ENCODE measurements around the gene ABAT.
"Not testable (repeated sequence)": the region's sequence is repeated elsewhere in the genome, so short reads cannot be mapped to it uniquely, and the experiment has no call there.

ABAT gene

DNA sequence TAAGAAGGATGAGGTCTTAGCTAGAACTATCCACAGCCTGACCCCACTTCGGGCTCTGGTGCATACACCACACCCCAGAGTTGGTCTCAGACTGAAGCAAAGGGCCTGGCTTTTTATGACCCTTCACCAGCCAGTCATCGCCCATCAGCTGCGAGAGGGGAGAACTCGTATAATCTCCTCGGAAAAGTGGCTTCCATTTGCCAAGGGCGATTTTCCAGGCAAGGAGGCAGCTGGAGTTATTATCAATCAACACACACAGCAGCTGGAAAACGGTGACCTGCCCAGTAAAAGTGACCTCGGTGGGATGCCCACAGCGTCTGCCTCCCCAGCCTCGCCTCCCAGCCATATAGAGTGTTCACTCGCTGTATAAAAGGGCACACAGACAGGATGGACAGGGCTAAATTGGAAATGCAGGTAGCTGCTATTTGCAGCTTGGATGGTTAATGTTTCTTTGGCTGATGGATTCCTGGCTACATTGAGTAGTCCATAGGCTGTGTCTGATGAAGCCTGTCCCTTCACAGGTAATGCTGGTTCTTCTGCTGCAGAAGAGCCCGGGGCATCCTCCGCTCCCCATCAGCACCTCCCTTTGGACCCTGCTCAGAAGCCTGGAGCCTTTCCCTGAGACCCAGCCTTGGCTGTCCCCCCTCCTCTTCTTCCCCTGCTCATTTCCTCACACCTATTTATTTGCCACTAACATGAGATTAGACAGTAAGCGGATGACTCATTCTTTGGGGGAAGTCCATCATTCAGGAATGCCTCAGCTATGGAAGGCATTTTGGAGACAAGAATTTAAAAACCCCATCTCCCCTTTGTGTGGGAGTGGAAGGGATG, 77.3 kb downstream of the ABAT start:
- peak; percentile 48 to 53 (median 50) for DNase-seq

DNA sequence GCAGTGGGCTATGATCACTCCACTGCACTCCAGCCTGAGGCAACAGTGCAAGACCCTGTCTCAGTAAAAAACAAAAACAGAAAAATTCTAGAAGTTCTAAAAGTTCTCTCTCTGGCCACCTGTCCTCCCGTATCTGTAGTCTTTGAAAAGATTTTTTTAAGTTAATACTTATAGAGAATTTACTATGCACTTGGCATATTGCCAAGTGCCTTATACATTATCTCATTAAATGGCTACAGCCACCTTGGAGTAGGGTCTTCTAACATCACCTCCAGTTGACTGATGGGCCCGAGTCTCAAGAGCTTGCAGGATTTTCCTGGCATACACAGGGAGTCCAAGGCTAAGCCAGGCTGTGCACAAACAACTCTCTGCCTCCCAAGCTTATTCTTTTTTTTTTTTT, 78.3 kb downstream of the ABAT start:
- no peak for DNase-seq

DNA sequence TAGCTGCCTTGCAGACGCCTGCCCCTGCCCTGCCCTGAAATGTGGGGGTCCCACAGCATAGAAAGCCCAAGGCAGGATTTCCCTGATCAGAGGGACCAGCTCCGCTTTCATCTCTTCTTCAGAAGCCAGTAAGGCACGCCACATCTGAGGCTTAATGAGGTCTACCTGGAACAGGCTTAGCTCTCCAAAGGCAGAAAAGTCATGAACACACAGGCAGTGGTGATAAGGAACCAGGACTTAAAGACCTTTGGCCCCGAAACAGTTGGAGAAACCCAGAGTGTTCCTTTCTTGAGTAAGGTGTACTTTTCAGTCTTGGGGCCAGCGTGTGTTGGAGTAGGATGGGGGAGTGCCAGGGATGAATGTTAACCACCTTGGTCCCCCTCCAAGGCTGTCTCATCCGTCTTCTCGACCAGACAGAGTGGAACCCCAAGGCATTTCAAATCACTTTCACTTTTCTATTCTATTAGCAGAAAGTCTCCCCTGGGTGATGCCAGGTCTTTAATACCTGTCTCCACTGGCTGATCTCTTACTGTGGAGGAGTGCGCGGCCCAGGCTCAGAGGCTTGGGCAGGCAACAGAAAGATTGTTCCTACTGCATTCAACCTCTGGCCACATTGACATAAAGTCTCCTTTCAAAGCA, 79.1 kb downstream of the ABAT start:
- DNase-seq: no peak

DNA sequence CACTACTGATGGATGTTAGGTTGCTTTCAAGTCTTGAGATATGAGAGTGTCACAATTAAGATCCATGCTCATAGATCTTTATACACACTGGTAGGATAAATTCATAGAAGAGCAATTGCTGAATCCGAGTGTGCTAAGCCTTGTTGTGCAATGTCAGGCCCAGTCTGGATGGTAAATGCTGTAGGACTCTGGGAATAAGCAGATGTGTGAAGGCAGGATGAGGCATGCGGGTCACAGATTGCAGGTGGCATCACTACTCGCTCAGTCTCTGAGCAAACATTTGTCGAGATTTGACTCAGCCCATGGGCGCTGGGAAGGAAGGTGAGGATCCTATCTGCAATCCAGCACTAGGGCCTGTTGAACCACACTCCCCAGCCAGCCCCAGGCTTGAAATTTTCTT, 82.3 kb downstream of the ABAT start:
- no peak for DNase-seq

DNA sequence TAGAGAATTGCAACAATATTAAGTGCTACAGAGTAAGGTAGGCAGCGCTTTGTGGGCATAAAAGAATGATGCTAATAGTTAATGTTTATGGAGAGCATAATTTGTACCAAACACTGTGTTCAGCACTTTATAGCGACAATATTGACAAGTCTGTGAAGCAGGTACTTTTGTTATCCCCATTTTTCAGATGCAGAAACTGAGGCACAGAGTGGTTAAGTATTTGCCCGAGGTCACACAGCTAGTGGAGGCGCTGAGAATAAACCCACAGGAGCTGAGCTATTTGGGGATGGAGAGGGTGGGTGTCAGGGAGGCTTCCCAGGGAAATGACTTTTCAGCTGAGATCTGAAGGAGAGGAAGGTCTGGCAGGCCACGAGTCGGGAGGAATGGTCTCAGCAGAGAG, 83.6 kb downstream of the ABAT start:
- DNase-seq: no peak

DNA sequence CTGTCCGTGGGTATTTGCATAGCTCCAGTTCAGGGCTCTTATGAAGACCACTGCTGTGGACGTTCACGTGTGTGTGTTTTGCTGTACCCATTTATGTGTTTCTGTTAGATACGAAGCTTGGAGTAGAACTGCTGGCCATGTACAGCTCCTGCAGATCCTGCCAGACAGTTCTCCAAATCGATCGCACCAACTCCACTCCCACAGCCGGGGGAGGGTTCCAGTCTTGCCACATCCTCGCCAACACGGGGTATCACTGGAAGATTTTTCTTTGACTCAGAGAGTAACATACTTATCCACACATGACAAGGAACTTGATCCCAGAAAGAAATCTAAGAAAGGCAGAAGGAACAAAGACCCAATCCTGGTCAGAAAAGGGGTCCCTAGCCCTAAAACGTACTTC, 85.6 kb downstream of the ABAT start:
- DNase-seq: peak in 1 of 3 donors; percentile 21

DNA sequence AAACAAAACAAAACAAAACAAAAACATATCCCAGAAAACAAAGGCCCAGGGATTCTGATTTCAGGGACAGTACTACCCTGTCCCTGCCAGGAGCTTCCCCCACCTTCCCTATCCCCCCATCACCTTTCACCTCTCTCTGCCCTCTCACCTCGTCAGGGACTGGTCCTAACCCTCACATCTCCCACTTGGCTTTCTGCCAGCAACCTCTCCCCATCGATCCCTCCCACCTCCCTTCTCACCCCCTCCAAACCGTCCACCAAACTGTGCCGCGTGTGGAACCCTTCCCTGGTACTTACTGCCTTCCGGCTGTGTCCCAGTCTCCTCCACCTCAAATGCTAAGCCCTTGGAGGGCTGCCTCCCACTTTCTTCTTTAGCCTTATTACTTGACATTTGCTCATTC, 86.7 kb downstream of the ABAT start:
- no peak for DNase-seq

DNA sequence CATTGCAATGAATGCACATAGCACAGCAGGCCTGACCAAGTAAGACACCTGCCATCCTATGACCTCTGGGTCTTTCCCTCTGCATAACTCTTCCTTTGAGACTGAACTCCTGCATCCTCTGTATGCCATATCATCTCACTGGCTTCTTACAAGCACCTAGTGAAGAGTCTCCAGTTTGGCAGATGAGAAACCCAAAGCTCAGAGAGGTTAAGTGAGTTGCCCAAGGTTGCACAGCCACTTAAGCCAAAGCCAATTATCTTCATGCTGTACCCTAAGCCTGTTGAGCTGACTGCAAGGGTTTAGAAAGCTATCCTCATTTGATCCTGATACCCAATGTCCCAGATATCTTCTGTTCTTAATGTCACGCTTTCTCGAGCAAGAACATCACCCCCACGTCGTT, 87.8 kb downstream of the ABAT start:
- DNase-seq: no peak

DNA sequence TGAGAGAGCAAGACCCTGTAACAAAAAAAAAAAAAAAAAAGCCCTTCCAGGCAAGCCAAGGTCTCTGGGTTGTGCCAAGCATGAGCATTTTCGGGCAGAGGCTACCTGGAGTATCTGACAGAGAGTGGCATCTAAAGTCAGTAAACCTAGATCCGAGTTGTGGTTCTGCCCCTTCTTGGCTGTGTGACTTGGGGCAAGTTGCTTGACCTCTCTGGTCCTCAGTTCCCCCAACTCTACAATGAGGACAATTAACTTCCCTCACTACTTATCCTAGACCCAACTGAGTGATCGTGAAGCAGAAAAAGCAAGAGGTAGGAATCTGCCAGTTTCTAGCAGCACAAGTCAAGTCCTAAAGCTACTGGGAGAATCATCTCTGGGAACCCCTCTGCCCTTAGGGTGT, 88.7 kb downstream of the ABAT start:
- no peak for DNase-seq

DNA sequence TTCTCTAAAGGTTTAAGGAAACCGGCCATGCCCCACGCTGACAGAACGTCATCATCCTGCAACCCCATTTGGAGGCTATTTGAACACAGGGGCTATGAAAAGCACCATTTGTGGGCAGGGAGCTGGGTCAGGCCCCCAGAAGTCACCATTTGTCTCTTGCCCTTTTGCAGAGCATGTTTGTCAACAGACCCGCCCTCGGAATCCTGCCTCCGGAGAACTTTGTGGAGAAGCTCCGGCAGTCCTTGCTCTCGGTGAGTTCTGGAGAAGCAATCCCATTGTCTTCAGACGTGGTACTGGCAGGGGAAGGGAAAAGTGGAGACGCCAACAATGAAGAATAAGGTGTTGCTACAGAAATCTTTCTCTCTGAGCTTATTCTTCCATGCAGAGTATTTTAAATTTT, 89.5 kb downstream of the ABAT start:
- no peak for DNase-seq

DNA sequence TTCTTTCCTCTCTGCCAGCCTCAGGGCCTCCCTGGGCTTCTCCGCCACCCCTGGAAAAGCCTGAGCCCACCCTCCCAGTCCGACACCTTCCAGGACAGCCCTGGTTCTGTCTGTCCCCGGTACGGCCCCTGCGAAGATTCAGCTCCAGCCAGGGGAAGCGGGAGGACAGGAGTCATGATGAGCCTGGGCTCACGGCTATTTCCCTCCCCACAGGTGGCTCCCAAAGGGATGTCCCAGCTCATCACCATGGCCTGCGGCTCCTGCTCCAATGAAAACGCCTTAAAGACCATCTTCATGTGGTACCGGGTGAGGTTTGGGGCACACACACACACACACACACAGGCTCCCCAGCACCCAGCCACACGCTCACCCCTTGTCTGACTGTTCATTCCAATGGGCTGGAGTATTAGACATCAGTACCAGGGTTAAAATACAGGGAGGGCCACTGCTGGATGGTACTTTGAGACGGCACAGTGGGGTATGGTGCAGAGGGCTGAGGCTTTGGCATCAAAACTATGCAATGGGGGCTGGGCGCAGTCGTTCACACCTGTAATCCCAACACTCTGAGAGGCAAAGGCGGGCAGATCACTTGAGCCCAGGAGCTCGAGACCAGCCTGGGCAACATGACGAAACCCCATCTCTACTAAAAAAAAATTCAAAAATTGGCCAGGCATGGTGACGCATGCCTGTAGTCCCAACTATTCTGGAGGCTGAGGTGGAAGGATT, 90.3 kb downstream of the ABAT start:
- DNase-seq: no peak

DNA sequence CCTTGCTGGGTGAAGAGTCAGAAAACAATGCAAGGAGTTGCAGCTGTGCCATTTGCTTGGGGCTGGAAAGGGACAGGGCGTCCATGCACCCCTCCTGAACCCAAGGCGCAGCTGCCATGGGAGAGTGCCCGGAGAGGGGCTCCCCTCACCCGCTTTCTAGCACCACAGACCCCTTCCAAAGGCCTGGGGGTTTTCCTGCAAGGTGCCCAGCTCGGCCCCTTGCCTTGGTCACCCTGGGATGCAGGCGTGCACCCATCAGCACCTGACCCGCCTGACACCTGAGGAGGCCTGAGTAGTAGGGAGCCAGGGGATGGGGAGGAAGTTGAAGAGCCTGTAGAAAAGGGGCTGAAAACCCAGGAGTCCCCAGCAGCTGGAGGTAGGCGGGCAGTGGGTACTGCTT, 92.8 kb downstream of the ABAT start:
- no peak for DNase-seq

DNA sequence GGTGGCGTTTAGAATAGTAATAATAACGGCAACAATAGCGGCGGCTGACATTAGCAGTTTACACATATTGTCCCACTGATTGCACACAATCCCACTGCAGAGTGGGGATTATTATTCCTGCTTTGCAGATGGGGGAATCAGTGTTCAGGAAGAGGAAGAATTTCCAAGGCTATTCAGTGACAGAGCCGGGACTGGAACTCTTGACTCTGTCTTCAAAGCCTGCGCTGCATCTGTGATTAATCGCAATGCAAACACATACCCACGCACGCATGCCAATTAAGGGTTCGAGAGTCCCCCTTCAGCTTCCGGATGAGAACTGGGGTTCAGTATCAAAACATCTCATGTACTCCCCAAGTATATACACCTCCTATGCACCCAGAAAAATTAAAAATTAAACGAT, 93.9 kb downstream of the ABAT start:
- no peak for DNase-seq

DNA sequence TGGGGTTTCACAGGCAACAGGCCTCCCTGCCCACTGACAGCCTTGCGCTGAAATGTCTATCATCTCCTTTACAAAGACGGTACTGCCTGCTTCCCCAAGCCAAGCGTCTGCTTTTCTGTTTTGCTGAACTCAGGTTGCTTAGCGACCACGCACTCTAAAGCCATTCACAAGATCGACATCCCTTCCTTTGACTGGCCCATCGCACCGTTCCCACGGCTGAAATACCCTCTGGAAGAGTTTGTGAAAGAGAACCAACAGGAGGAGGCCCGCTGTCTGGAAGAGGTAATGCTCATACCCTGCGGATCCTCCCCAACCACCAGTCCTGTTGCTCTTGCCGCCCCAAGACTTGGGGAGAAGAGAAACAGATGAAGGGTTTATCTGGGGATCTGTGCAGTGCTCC, 94.3 kb downstream of the ABAT start:
- no peak for DNase-seq

DNA sequence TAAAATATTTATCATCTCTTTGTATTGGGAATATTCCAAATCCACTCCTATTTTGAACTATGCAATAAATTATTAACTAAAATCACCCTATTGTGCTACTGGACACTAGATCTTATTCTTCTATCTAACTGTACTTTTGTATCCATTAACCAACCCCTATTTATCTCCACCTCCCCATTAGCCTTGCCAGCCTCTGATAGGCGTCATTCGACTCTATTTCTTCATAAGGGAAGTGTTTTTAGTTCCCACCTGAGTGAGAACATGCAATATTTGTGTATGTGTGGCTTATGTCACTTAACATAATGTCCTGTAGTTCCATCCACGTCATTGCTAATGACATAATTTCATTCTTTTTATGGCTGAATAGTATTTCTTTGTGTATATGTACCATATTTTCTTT, 99.1 kb downstream of the ABAT start:
- DNase-seq: no peak

DNA sequence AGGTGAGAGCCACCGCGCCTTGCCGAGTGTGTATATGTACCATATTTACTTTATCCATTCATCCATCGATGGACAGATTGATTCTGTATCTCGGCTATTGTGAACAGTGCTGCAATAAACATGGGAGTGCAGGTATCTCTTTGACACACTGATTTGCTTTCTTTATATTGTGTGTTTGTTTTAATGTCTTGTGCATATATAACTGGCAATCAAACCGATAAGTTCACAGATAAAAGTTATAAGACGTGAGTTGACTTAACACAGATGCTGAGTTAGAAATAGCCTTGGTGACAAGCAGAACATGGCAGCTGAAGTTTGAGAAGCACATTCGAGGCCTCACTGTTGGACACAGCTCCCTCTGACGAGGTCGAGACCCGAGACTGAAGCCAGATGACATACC, 99.8 kb downstream of the ABAT start:
- DNase-seq: no peak

DNA sequence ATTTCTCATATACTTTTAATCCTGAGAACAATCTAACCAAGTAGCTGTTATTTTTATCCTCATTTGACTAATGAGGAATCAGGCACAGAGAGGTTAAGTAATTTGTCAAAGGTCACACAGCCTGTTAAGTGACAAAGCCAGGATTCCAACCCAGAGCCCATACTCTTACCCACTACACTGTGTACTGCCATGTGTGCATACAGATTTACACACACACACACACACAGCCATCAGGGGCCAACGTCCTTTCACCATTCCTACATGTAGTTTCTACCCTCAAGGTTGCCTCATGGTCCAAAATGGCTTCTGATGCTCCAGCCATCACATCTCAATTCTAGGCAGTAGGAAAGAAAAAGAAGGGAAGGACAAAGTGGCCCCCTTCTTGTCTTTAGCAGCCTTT, 100.9 kb downstream of the ABAT start:
- no peak for DNase-seq

DNA sequence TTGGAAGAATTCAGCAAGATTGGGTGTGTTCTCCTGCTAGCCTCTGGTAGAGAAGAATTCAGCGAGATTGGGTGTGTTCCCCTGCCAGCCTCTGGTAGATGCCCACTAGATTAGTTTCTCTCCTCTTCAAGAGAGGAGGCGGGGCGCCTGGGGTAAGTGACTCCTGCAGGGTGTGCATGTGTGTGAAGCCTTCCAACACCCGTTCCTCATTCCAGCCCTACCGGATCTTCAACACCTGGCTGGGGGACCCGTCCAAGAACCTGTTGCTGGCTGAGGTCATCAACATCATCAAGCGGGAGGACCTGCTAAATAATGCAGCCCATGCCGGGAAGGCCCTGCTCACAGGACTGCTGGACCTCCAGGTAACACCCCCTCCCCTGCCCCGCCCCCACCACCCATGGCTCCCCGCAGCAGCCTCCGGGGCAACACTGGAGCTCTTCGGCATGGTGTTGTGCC, 101.7 kb downstream of the ABAT start:
- no peak for DNase-seq

DNA sequence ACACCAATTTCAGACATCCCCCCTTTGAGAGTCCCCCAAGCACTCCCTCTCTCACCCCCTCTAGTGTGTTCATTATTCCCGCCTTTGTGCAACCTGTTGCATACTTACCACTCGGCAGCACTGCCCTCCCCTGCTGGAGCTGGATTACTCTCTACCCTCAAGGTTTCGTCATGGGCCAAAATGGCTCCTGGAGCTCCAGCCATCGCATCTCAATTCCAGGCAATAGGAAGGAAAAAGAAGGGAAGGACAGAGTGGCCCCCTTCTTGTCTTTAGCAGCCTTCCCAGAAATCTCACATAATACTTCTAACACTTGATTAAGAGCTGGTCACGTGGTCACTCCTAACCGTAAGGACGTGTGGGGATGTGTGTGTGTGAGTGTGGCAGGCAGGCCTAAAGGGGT, 102.8 kb downstream of the ABAT start:
- no peak for DNase-seq

DNA sequence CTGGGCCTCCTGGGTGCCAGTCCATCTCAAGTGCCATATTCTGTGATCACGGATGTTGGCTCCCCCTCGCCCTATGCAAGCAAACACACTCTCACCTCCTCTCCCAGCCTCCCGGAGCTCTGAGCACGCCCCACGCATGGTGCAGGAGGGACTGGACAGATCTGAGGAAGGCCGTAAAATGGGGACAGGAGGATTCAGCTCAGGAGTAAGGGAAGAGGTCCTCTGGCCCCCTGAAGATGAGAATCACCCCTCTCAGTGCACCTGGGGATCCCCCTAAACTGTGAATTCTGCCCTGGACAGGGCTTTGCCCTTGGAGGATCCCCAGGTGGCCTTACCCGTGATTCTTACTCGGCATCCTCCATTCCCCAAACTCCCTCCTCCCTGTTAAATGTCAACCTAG, 107.4 kb downstream of the ABAT start:
- DNase-seq: no peak

DNA sequence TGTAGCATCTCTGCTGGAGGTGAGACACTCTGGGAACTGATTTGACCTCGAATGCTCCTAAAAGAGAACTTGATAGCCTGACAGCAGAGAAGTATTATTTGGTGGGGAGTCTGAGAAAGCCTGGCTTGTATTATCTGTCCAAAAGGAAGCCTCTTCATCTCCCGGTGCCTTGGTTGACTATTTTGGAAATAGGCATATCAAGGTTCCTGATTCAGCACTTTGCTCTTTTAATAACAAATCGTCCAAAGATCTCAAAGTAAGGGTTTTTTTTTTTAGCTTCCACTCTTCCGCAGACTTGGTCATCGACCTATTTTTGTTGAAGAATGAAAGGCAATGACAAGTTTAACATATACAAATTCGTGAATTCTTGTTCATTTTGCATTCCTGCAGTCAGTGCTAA, 108.3 kb downstream of the ABAT start:
- no peak for DNase-seq

DNA sequence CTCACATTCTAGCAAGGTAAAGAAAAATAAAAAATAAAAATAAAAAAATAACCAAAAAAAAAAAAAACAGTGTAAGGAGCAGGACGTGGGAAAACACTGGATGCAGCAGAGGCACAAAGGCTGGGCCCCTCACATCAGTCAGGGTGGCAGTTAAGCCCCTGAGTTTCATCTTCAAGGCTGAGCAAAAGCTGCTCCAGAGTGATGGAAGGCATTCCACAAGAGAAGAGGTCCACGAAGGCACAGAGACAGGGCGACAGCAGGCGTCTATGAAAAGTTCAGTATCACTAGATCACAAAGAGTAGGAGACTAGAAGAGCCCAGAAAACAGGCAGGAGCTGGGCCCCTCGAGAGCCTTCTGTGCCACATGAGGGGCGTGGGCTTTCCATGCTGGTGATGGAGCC, 111.0 kb downstream of the ABAT start:
- no peak for DNase-seq

DNA sequence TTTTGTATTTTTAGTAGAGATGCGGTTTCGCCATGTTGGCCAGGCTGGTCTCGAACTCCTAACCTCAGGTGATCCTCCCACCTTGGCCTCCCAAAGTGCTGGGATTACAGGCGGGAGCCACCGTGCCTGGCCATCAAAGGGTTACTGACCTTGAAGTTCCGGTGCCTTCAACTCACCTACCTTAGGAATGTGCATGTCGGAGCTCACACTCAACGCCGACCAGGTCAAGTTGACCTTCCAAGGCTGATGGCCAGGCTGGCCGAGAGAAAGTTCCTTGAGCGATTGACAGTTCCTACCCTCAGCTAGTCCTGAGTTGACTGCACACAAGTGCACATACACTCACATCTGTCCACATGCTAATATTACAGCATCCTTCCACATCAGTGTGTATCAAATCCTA, 111.9 kb downstream of the ABAT start:
- not testable (repeated sequence) for DNase-seq

DNA sequence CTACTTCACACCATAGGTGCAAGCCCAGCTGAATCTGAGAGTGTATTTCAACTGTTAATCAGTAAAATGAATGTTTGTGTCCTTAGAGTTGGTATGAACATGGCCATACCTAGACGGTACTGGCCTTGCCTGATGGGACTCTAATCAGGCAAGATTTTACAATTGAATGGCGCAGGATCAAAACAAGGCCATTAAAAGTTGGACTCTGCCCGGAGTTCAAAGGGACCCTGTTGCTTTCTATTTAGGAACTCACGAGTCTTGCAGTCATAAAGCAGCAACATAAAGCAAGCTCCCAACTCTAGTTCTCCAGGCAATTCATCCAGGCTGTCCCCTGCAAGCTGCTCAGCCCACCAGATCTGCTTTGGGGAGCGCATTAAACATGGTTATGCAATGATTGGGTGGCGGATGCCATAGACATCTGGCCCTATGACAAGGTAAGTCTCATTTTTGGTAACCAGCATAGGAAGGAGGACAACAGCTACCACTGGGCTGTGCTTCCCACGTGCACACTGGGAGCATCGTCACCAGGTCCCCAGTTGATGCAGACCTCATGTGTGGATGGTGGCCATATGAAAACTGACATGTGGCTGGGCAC, 114.3 kb downstream of the ABAT start:
- DNase-seq: no peak

Data from suppressor macrophage treated with lipopolysaccharide for 1 hour (primary cell).